ENCODE results near the gene PPP1R9A.

GRCh38 chr7:94890216-94890615, 17.2 kb upstream of the PPP1R9A start:
- TF ChIP-seq CTCF (conservative IDR thresholded peaks at IDR 0.05) (no peak), ZFX (IDR thresholded peaks at IDR 0.05) (no peak)
